Uterus (tissue), 4 donors: ENCODE measurements around the gene FILIP1. TPM values are rescaled to one million over a fixed set of nuclear protein-coding genes. Genes with fewer than 3 reads are reported as not detected.

ENCODE experiments used
- DNase-seq, 2 donors: peaks; one replicate each; pipeline ENCODE4 v3.0.0-alpha.2; 2019 to 2020
- H3K27ac ChIP-seq, 2 donors: fragments of 200-600 bp; sonication (generic); 1 replicate in 1 of 2; 2 replicates in 1 of 2; pipeline ENCODE4 v1.5.1; 2016 to 2018
- H3K27me3 ChIP-seq, 2 donors: fragments of 200-600 bp; sonication (generic); one replicate each; pipeline ENCODE4 v1.5.1; 2018 to 2019; ENCODE audit warnings: control low read depth in 1 of 2
- H3K36me3 ChIP-seq, 2 donors: fragments of 200-600 bp; sonication (generic); one replicate each; pipeline ENCODE4 v1.5.1; 2019; ENCODE audit warnings: control low read depth in 1 of 2
- H3K4me1 ChIP-seq, 2 donors: fragments of 200-600 bp; sonication (generic); one replicate each; pipeline ENCODE4 v1.5.1; 2018 to 2019; ENCODE audit warnings: control low read depth in 1 of 2
- H3K4me3 ChIP-seq, 2 donors: fragments of 200-600 bp; sonication (generic); 1 replicate in 1 of 2; 2 replicates in 1 of 2; pipeline ENCODE4 v1.5.1; 2018 to 2019; ENCODE audit warnings: mild to moderate bottlenecking in 1 of 2
- H3K9me3 ChIP-seq, 2 donors: fragments of 200-600 bp; sonication (generic); one replicate each; pipeline ENCODE4 v1.5.1; 2019; ENCODE audit warnings: control low read depth in 1 of 2
- POLR2A ChIP-seq, 2 donors: fragments of 450-650 bp; IDR thresholded peaks; one replicate each; pipeline ENCODE4 v1.6.1; 2016; ENCODE audit warnings: antibody characterized with exemption in 2 of 2, mild to moderate bottlenecking in 1 of 2, moderate library complexity in 1 of 2
- intact Hi-C: fragments of 100-400 bp; cut with DNase I; formaldehyde crosslinking; loops from one replicate; pipeline ENCODE4 v1.15.1; 2023; ENCODE audit warnings: low total_unique reads
- total RNA-seq, 4 donors: library from RNA; depleted of rRNA in 3 of 4; stranded (reverse); fragments of >200 nt in 3 of 4; gene quantifications; one replicate each; pipeline versions ENCODE4 v1.1.0 to v1.2.4, GENCODE V29; 2014 to 2023
- TF ChIP-seq, protein P1 (sequence below), 4 experiments: fragments of 200-600 bp in 2 of 4; fragments of 450-650 bp in 2 of 4; sonication (generic) in 2 of 4; IDR thresholded peaks; one replicate each; pipeline ENCODE4 v1.5.1; 2016 to 2019; ENCODE audit warnings: antibody characterized with exemption in 4 of 4, mild to moderate bottlenecking in 2 of 4, moderate library complexity in 1 of 4
- donor health status: DM: yes; HTN: yes; CAD: no.

The FILIP1 gene
- total RNA-seq, 4 donors from 2014 or later, result 4.7 to 23.1 (median 12.5) TPM

DNA sequence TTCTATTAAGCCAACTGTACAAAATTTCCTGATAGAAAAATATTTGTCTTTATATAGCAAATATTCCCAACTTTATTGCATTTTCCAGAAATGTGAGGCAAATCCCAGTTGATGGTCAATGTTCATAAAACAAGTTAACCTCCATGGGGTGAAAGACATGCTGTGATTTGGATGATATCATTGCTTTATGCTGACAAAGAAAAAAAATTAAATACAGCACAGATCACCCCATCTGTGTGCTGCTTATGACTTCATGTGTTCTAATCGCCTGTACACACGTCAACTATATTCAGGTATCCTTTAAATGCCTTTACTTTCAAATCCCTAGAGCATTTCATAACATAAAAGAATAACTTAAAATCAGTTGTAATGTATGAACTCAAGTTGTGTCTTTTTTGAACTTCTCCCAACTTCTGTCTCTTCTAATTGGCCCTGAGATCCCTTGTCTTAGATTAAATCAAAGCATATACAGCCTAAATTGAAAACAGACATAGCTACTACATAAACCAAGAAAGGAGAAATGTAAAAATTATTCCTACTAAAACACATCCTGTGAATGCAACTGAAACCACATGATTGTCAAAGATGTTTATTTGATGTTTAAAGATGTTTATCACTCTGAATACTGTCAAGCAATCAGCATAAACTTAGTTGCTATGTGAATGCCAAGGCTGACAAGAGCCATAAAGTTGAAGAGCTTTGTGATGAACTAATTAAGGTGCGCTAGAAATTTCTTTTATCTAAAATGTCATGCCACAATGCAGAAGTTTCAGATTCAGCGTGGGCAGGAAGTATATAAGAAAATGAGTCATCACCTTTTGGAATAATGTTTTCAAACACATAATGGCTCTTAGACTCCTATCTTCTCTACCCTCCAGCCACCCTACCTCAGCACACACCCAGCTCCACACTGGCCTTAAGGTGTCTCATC is 68.7 kb downstream of the FILIP1 start:
- Histone ChIP-seq H3K4me3 (no peak overlapping the region), H3K36me3 (no peaks in the 10 kb centered on the region), H3K4me1 (no peaks in the 10 kb centered on the region), H3K9me3 (no peaks in the 10 kb centered on the region), H3K27ac (no peak overlapping the region), H3K27me3 (no peaks in the 10 kb centered on the region)
- TF ChIP-seq POLR2A (IDR thresholded peaks at IDR 0.05), result no peak
- TF ChIP-seq, protein P1, sequence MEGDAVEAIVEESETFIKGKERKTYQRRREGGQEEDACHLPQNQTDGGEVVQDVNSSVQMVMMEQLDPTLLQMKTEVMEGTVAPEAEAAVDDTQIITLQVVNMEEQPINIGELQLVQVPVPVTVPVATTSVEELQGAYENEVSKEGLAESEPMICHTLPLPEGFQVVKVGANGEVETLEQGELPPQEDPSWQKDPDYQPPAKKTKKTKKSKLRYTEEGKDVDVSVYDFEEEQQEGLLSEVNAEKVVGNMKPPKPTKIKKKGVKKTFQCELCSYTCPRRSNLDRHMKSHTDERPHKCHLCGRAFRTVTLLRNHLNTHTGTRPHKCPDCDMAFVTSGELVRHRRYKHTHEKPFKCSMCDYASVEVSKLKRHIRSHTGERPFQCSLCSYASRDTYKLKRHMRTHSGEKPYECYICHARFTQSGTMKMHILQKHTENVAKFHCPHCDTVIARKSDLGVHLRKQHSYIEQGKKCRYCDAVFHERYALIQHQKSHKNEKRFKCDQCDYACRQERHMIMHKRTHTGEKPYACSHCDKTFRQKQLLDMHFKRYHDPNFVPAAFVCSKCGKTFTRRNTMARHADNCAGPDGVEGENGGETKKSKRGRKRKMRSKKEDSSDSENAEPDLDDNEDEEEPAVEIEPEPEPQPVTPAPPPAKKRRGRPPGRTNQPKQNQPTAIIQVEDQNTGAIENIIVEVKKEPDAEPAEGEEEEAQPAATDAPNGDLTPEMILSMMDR (IDR thresholded peaks at IDR 0.05), result no peak
- no peak for DNase-seq
- intact Hi-C loops, result no loop called here

DNA sequence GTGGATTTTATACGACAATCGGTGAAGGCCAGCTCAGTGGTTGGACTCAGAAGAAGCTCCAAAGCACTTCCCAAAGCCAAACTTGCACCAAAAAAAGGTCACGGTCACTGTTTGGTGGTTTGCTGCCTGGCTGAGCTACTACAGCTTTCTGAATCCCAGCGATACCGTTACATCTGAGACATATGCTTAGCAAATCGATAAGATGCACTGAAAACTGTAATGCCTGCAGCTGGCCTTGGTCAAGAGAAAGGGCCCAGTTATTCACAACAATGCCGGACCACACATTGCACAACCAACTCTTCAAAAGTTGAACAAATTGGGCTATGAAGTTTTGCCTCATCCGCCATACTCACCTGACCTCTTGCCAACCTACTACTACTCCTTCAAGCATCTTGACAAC is 70.2 kb downstream of the FILIP1 start:
- H3K4me1 ChIP-seq, result no peaks in the 10 kb centered on the region
- intact Hi-C loops, result no loop called here
- H3K27ac ChIP-seq, result no peak overlapping the region
- TF ChIP-seq, protein P1 (IDR thresholded peaks at IDR 0.05), result no peak
- no peak for TF ChIP-seq POLR2A (IDR thresholded peaks at IDR 0.05)
- no peak for DNase-seq
- no peaks in the 10 kb centered on the region for H3K9me3 ChIP-seq
- no peaks in the 10 kb centered on the region for H3K27me3 ChIP-seq
- H3K4me3 ChIP-seq, result no peak overlapping the region
- H3K36me3 ChIP-seq, result no peaks in the 10 kb centered on the region

DNA sequence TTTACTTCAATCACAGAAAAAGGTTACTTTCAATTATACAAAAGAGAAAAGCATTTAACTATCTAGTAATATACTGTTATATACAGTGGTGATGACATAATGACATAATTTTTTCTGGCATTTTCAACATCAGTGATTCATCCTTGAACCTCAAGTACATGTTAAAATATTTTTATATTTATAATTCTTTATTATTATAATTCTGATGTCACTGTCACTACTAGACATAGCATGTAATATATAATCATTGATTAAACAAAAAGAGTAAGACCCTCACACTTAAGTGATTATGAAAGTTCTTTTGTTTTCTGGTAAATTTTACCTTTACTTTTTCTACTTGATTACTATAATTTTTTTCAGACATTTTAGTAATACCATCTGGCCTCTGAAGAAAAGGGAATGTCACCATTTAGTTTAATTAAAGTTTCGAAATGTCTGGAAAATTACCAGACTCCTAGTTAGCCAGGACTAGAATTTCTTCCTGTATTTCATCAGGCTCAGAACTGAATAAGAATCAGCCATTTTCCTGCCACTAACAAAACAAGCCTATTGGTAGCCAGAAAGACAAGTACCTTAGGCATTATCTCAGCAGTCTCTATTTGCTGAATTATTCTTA is 71.5 kb downstream of the FILIP1 start:
- intact Hi-C loops, result no loop called here
- no peaks in the 10 kb centered on the region for H3K36me3 ChIP-seq
- H3K4me3 ChIP-seq, result no peak overlapping the region
- H3K4me1 ChIP-seq, result no peaks in the 10 kb centered on the region
- no peaks in the 10 kb centered on the region for H3K9me3 ChIP-seq
- no peak overlapping the region for H3K27ac ChIP-seq
- no peak for DNase-seq
- H3K27me3 ChIP-seq, result no peaks in the 10 kb centered on the region
- TF ChIP-seq POLR2A (IDR thresholded peaks at IDR 0.05), result no peak
- TF ChIP-seq, protein P1 (IDR thresholded peaks at IDR 0.05), result no peak

DNA sequence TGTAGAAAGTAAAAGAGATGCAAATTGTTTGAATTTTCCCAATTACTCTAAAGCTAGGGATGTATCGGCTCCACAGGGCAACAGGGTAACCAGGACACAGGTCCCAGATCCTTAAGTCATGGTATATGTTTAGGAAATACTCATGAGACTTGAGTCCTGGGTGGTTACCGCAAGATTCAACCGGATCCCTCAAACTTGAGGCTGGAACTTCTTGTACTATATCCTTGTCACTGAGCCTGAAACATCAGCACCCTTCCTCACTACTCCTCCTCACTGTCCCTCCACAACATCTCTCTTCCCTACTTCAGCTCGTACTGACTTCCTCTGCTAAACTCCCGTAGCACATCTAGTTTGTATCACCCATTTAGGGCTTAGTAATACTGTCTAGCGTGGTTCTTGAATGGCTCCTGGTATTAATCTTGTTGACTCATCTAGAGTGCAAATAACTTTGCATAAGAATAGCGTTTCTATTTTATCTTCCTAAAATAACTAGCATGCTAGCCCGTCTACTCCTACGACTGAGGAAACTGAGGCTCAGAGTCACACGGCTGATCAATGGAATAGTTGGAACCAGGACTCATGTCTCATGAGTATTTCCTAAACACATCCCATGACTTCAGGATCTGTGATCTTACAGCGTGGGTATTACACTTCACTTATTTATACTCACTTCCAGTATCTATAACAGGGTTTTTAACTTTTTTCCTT is 72.1 kb downstream of the FILIP1 start:
- H3K4me3 ChIP-seq, result no peak overlapping the region
- intact Hi-C loops, result no loop called here

More for the DNA sequence above, 72.1 kb downstream of the FILIP1 start:
- no peak for DNase-seq
- no peaks in the 10 kb centered on the region for H3K36me3 ChIP-seq
- H3K4me1 ChIP-seq, result no peaks in the 10 kb centered on the region
- H3K27ac ChIP-seq, result no peak overlapping the region
- no peaks in the 10 kb centered on the region for H3K27me3 ChIP-seq
- TF ChIP-seq POLR2A (IDR thresholded peaks at IDR 0.05), result no peak
- TF ChIP-seq, protein P1 (IDR thresholded peaks at IDR 0.05), result no peak
- no peaks in the 10 kb centered on the region for H3K9me3 ChIP-seq
